Measurements from ENCODE around the gene NAGPA.

The NAGPA gene

GRCh38 chr16:5003828-5004227 is 29.9 kb downstream of the NAGPA start:
- DNase-seq (ENCODE audit: low read depth), result no peak
- no peak overlapping the region for H3K4me3 ChIP-seq (ENCODE audit: low read depth, low read length)
- TF ChIP-seq, protein P1, sequence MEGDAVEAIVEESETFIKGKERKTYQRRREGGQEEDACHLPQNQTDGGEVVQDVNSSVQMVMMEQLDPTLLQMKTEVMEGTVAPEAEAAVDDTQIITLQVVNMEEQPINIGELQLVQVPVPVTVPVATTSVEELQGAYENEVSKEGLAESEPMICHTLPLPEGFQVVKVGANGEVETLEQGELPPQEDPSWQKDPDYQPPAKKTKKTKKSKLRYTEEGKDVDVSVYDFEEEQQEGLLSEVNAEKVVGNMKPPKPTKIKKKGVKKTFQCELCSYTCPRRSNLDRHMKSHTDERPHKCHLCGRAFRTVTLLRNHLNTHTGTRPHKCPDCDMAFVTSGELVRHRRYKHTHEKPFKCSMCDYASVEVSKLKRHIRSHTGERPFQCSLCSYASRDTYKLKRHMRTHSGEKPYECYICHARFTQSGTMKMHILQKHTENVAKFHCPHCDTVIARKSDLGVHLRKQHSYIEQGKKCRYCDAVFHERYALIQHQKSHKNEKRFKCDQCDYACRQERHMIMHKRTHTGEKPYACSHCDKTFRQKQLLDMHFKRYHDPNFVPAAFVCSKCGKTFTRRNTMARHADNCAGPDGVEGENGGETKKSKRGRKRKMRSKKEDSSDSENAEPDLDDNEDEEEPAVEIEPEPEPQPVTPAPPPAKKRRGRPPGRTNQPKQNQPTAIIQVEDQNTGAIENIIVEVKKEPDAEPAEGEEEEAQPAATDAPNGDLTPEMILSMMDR (IDR thresholded peaks at IDR 0.05; ENCODE audit: low read depth, low read length, missing control alignments), result no peak

DNA sequence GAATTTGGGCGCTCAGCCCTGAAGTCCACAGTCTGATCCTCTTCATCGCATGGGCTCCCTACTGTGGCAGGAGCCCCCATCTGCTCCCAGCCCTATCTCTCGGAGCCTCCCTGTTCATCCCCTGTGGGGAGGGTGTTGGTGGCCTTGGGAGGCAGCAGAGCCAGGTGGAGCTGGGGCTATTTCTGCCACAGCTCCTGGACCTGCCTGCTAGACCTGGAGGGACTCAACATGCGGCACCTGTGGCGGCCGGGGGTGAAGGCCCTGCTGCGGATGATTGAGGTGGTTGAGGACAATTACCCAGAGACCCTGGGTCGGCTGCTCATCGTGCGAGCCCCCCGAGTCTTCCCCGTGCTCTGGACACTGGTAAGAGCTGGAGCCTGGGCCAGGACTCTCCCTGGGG is 30.5 kb downstream of the NAGPA start:
- no peak for DNase-seq (ENCODE audit: low read depth)
- H3K4me3 ChIP-seq (ENCODE audit: low read depth, low read length), result no peak overlapping the region
- TF ChIP-seq, protein P1 (IDR thresholded peaks at IDR 0.05; ENCODE audit: low read depth, low read length, missing control alignments), result no peak

DNA sequence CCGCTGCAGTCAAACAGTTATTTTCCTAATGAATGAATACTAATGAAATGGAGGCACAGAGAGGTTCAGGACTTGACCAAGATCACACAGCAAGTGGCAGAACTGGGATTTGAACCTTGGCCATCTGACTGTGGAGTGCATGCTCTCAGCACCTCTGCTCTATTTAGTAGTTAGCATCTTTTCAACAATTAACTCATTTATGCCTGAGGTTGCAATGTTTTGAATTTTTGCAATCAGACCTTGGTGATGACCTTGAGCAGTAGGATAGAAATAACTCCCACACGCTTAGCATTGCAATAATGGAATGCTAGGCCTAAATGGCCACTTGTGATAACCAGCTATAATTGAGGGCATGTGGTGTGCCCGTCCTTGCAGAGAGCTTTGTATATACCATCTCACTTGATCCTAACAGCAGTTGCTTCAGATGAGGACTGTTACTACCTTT is 31.0 kb downstream of the NAGPA start:
- no peak for DNase-seq (ENCODE audit: low read depth)

GRCh38 chr16:5001986-5002385 is 31.7 kb downstream of the NAGPA start:
- no peak for DNase-seq (ENCODE audit: low read depth)
- H3K4me3 ChIP-seq (ENCODE audit: low read depth, low read length), result no peak overlapping the region
- TF ChIP-seq, protein P1 (IDR thresholded peaks at IDR 0.05; ENCODE audit: low read depth, low read length, missing control alignments), result no peak

More for the DNA sequence above, 31.0 kb downstream of the NAGPA start:
- TF ChIP-seq, protein P1 (IDR thresholded peaks at IDR 0.05; ENCODE audit: low read depth, low read length, missing control alignments), result no peak
- no peak overlapping the region for H3K4me3 ChIP-seq (ENCODE audit: low read depth, low read length)

- no peak overlapping the region for H3K4me3 ChIP-seq (ENCODE audit: low read depth, low read length)
- no peak for DNase-seq (ENCODE audit: low read depth)
- TF ChIP-seq, protein P1 (IDR thresholded peaks at IDR 0.05; ENCODE audit: low read depth, low read length, missing control alignments), result no peak
Observed at GRCh38 chr16:5001571-5001970, 32.2 kb downstream of the NAGPA start.

DNA sequence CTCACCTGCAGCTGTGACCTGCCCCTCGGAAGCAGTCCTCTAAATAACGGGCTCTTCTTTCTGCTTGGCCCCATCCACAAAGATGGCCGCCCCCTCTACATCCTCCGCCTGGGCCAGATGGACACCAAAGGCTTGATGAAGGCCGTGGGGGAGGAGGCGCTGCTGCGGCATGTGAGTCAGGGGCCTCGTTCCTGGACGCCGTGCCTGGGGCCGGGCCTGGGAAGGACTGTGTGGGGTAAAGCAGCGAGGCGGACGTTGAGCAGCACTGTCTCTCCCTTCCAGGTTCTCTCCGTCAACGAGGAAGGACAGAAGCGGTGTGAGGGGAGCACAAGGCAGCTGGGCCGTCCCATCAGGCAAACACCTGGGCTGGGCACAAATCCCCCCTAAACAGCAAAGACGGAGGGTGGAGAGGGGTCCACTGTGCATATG is 33.1 kb downstream of the NAGPA start:
- DNase-seq (ENCODE audit: low read depth), result no peak
- no peak overlapping the region for H3K4me3 ChIP-seq (ENCODE audit: low read depth, low read length)
- TF ChIP-seq, protein P1 (IDR thresholded peaks at IDR 0.05; ENCODE audit: low read depth, low read length, missing control alignments), result no peak

- no peak for DNase-seq (ENCODE audit: low read depth)
- H3K4me3 ChIP-seq (ENCODE audit: low read depth, low read length), result no peak overlapping the region
- TF ChIP-seq, protein P1 (IDR thresholded peaks at IDR 0.05; ENCODE audit: low read depth, low read length, missing control alignments), result no peak
Observed at GRCh38 chr16:4994719-4995434, 38.9 kb downstream of the NAGPA start.
